SJCRH30 (cell line): Measurements from ENCODE around the gene CIRBP. TPM values are rescaled to one million over a fixed set of nuclear protein-coding genes. Genes with fewer than 3 reads are reported as not detected.

Source experiments
- DNase-seq, 2 experiments: peaks; one replicate each; pipeline ENCODE4 v3.0.0-alpha.2; 2015 to 2020
- H3K27ac ChIP-seq: fragments of 250-450 bp; sonication (Bioruptor Pico); 2 replicates; pipeline ENCODE4 v1.5.1; 2020; ENCODE audit warnings: mild to moderate bottlenecking, moderate library complexity
- H3K27me3 ChIP-seq: fragments of 250-450 bp; sonication (Bioruptor Pico); 2 replicates; pipeline ENCODE4 v1.5.1; 2020; ENCODE audit warnings: mild to moderate bottlenecking, moderate library complexity
- H3K36me3 ChIP-seq: fragments of 250-450 bp; sonication (Bioruptor Pico); 2 replicates; pipeline ENCODE4 v1.5.1; 2020; ENCODE audit warnings: mild to moderate bottlenecking, moderate library complexity
- H3K4me1 ChIP-seq: fragments of 250-450 bp; sonication (Bioruptor Pico); 2 replicates; pipeline ENCODE4 v1.5.1; 2020; ENCODE audit warnings: mild to moderate bottlenecking, moderate library complexity
- H3K4me3 ChIP-seq: fragments of 250-450 bp; sonication (Bioruptor Pico); 2 replicates; pipeline ENCODE4 v1.5.1; 2020; ENCODE audit warnings: mild to moderate bottlenecking, moderate library complexity
- H3K9me3 ChIP-seq: fragments of 250-450 bp; sonication (Bioruptor Pico); replicated peaks from 2 replicates; pipeline ENCODE4 v1.5.1; 2020; ENCODE audit warnings: mild to moderate bottlenecking, moderate library complexity
- total RNA-seq: library from RNA; depleted of rRNA; stranded (reverse); fragments of >200 nt; shearing (Covaris generic); gene quantifications from 2 replicates; pipeline ENCODE4 v1.2.3, GENCODE V29; 2014; rRNA removed

Gene CIRBP
- 159 and 181 TPM in 2 replicates for total RNA-seq

DNA sequence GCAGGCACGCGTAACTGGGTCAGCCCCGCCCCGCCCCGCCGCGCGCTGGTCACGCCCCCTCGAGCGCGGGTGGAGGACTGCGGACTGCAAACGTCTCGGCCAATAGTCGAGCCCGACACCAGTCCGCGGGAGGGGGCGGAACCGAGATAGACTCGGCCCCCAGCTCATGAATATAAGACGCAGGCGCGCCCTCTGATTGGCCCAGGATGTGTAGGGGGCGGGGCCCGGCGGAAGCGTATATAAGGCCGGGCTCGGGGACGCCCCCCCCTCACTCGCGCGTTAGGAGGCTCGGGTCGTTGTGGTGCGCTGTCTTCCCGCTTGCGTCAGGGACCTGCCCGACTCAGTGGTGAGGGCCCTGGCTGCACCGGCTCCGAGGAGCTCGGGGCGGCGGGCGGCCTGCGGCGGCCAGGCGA is at the start of gene CIRBP:
CIRBP (plus strand) TSS at position 268 of the 413 bp plus-strand sequence. CDS start 1,602 bp downstream, outside the sequence.
- Histone ChIP-seq H3K27ac (peak within 1 kb of the TSS; percentile 72), H3K4me1 (peaks cover 23% of the 10 kb centered on the region), H3K36me3 (peaks cover 26% of the 10 kb centered on the region), H3K27me3 (no peaks in the 10 kb centered on the region), H3K4me3 (peak within 1 kb of the TSS; percentile 66), H3K9me3 (no peaks in the 10 kb centered on the region)
- DNase-seq = peak; percentile 99

DNA sequence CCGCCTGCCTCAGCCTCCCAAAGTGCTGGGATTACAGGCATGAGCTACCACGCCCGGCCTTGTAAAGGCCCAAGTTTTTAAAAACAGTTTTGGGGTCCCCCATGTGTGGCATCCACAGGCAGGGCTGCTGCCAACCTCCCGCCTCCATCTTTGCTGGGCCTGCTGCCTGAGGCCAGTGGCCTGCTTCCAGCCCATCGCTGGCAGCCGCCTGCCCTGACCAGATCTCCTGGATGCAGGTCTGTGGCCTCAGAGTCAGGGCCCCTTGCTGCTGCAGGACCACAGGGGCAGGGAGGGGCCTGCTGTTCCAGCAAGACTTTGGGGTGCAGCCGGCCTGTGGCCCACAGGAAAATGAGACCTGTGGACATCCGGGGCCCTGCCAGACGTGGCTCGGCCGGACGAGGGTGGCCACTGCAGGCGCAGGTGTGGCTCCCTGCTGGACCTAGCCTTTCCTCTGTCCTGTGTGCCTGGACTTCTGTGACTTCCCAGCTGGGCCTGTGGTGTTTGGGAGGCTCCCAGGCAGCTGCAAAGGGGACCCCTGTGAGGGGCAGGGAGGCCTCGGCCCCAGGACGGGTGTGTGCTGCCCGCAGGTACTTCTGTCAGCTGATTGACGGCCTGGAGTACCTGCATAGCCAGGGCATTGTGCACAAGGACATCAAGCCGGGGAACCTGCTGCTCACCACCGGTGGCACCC is 49.2 kb upstream of the CIRBP start:
- no peaks in the 10 kb centered on the region for H3K27me3 ChIP-seq
- no peaks in the 10 kb centered on the region for H3K9me3 ChIP-seq
- no peak for DNase-seq
- peaks cover 5% of the 10 kb centered on the region; the same call in 1 of the 2 replicates for H3K4me1 ChIP-seq
- H3K4me3 ChIP-seq = no peak overlapping the region
- no peaks in the 10 kb centered on the region; the same call in 1 of the 2 replicates for H3K36me3 ChIP-seq
- no peak overlapping the region for H3K27ac ChIP-seq

DNA sequence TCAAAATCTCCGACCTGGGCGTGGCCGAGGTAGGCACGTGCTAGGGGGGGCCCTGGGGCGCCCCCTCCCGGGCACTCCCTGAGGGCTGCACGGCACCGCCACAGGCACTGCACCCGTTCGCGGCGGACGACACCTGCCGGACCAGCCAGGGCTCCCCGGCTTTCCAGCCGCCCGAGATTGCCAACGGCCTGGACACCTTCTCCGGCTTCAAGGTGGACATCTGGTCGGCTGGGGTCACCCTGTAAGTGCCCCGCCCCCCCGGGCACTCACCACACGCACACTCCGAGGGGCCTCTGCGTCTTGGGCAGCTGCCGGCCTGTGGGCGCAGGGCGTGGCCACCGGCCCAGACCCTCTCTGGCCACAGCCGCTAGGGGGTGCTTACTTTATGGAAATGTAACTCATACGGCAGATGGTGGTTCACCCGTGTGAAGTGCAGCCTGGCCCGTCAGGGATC is 48.6 kb upstream of the CIRBP start:
- Histone ChIP-seq H3K9me3 (no peaks in the 10 kb centered on the region), H3K27ac (no peak overlapping the region), H3K36me3 (no peaks in the 10 kb centered on the region; the same call in 1 of the 2 replicates), H3K4me3 (no peak overlapping the region), H3K4me1 (peaks cover 5% of the 10 kb centered on the region; the same call in 1 of the 2 replicates), H3K27me3 (no peaks in the 10 kb centered on the region)
- no peak for DNase-seq

DNA sequence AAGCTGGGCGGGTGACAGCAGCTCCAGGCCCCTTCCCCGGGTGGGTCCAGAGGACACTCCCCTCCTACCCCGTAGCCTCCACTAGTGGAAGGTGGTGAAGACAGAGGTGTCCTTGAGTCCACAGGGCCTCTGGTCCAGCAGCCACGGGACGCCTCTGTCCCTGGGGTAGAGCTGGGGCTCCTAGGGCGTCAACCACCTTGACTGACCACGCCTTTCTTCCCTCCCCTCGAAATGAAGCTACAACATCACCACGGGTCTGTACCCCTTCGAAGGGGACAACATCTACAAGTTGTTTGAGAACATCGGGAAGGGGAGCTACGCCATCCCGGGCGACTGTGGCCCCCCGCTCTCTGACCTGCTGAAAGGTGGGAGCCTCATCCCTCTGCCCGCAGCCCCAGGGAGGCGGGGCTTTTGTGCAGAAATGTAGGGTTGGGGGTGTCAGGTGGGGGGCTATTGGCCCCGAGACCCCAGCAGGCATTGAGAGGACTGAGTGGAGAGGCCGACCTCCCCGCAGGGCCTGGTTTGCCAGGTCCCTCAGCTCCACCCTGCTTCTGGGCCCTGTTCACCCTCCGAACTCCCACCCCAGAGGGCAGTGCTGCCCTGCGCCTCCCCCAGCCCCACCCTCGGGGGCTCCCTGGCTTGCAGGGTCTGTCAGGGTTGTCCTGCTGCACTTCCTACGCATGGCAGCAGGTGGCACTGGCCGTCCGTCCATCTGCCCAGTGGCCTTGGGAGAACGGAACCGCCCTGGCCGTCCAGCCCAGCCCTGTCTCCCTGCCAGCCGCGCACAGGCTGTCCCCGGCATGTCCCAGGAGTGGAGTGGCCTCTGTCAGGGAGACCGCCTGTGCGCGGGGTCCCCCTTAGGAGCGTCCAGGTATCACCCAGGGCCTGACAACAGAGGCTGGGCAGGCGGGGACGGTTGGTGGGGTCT is 47.9 kb upstream of the CIRBP start:
- peaks cover 5% of the 10 kb centered on the region; the same call in 1 of the 2 replicates for H3K4me1 ChIP-seq
- H3K27me3 ChIP-seq = no peaks in the 10 kb centered on the region
- no peak for DNase-seq
- H3K4me3 ChIP-seq = no peak overlapping the region
- no peak overlapping the region for H3K27ac ChIP-seq
- peaks cover 2% of the 10 kb centered on the region; the same call in 1 of the 2 replicates for H3K36me3 ChIP-seq
- no peaks in the 10 kb centered on the region for H3K9me3 ChIP-seq

DNA sequence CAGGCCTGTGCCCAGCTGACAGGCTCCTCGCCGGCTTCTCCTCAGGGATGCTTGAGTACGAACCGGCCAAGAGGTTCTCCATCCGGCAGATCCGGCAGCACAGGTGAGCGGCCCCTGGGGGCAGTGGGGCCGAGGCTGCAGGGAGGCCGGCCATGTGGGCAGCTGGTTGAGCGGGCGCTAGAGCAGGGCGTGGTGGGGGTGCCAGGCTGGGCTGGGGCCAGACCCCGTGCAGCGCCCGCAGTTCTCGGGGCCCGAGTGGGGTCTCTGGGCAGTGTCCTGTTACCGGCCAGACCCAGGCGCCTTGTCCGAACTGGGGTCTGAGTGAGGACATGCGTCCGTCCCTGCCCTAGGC is 47.3 kb upstream of the CIRBP start:
- peaks cover 8% of the 10 kb centered on the region for H3K36me3 ChIP-seq
- H3K4me3 ChIP-seq = no peak overlapping the region
- no peaks in the 10 kb centered on the region for H3K27me3 ChIP-seq
- peaks cover 3% of the 10 kb centered on the region; the same call in 1 of the 2 replicates for H3K4me1 ChIP-seq
- DNase-seq = no peak
- no peak overlapping the region for H3K27ac ChIP-seq
- no peaks in the 10 kb centered on the region for H3K9me3 ChIP-seq

DNA sequence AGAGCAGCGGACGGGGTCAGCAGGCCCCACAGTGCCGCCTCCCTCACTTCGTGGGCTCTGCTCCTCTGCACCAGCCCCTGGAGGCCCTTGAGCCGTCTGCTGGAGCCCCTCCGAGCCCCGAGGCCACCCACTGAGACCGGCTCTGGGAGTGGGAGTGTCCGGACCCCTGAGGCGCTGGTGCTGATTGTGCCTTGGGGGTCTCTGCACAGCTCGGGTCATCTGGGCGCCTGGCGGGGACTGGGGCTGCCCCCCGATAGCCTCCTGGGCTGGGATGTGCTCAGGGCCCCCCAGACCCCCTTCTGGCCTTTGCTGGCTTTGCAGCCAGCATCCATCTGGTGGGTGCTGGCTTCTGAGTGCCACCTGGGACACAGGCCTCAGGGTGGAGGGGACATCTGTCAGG is 46.7 kb upstream of the CIRBP start:
- H3K9me3 ChIP-seq = no peaks in the 10 kb centered on the region
- peaks cover 13% of the 10 kb centered on the region for H3K36me3 ChIP-seq
- no peaks in the 10 kb centered on the region for H3K27me3 ChIP-seq
- no peak for DNase-seq
- no peak overlapping the region for H3K27ac ChIP-seq
- no peak overlapping the region for H3K4me3 ChIP-seq
- H3K4me1 ChIP-seq = no peaks in the 10 kb centered on the region; the same call in 1 of the 2 replicates

DNA sequence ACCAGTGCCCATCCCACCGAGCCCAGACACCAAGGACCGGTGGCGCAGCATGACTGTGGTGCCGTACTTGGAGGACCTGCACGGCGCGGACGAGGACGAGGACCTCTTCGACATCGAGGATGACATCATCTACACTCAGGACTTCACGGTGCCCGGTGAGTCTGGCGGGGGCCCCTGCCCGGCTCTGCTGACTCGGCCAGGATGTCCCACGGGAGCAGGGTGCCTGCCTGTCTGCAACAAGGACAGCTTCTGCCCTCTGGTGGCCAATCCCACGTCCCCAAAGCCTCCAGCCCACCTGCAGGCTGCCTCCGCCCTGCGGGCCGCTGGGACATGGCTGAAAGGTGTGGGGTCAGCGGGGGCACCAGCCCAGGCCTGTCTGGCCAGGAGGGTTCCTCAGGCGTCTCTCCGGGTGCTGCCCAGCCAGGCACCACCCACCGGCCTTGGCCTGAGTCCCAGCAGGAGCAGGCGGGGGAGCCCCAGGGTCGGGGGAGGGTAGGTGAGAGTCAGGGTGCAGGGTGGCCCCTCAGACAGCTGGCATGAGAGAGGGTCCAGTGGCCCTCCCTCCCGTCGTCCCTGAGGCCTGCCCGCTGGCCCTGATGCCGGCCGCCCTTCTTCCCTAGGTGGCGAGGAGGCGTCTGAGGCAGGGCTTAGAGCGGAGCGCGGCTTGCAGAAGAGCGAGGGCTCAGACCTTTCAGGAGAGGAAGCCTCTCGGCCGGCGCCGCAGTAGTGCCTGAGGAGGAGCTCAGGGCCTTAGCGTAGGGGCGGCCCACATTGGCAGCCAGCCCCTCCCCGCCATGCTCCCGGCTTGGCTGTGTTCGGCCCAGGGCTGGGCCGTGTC is 45.9 kb upstream of the CIRBP start:
- Histone ChIP-seq H3K27ac (no peak overlapping the region), H3K9me3 (no peaks in the 10 kb centered on the region), H3K4me3 (no peak overlapping the region), H3K27me3 (no peaks in the 10 kb centered on the region), H3K4me1 (no peaks in the 10 kb centered on the region), H3K36me3 (peaks cover 20% of the 10 kb centered on the region)
- DNase-seq = peak; percentile 55 to 67

DNA sequence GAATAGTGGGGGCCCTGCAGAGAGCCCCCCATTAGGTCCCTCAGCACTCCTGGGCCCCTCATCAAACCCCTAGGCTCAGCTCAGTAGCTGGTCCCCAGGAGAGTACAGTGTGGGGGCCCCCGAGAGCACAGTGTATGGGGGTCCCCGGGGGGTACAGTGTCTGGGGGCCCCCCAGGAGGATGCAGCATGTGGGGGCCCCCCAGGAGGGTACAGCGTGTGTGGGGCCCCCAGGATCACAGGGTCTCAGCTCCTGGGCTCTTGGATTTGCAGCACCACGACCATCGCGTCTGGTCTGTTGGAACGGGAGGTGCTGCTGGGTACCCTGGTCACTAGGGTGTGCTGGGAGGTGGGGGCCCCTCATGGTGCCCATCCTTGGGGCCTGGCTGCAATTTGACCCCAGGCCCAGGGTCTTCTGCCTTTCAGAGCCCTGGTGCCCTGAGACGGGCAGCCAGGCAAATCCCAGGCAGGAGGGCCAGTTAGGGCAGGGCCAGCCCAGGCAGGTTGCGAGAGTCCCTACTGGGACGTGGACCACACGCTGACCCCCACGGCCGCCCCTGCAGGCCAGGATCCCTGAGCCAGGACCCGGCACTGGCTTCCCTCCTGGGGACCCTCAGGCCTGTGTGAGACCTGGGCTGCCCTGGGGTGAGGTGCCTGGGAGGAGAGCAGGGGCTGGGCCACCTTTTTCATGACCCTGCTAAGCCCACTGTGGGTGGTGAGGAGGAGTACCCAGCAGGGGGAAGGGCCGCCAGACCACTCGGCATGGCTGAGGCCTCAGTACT is 44.9 kb upstream of the CIRBP start:
- Histone ChIP-seq H3K4me1 (no peaks in the 10 kb centered on the region), H3K27me3 (no peaks in the 10 kb centered on the region), H3K36me3 (peaks cover 20% of the 10 kb centered on the region), H3K4me3 (no peak overlapping the region), H3K27ac (no peak overlapping the region), H3K9me3 (no peaks in the 10 kb centered on the region)
- no peak for DNase-seq

DNA sequence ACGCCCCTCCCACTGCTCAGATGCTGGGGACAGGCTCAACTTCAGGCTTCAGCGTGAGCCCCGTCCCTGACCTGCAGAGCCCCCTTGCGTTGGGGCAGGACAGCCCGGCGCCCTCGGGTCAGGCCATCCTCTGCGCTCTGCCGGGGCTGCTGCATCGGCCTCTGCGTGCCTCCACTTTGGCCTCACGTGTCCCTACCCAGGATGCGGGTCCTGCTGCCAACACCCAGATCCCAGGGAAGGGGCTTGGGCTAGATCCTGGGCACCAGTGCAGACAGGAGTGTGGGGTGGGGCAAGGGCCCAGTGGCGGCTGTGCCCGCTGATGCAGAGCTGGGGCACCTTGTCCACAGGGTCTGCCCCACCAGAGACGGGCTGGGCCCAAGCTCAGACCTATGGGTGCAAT is 44.3 kb upstream of the CIRBP start:
- Histone ChIP-seq H3K27ac (no peak overlapping the region), H3K9me3 (no peaks in the 10 kb centered on the region), H3K27me3 (no peaks in the 10 kb centered on the region), H3K4me3 (no peak overlapping the region), H3K4me1 (no peaks in the 10 kb centered on the region), H3K36me3 (peaks cover 20% of the 10 kb centered on the region)
- no peak for DNase-seq

DNA sequence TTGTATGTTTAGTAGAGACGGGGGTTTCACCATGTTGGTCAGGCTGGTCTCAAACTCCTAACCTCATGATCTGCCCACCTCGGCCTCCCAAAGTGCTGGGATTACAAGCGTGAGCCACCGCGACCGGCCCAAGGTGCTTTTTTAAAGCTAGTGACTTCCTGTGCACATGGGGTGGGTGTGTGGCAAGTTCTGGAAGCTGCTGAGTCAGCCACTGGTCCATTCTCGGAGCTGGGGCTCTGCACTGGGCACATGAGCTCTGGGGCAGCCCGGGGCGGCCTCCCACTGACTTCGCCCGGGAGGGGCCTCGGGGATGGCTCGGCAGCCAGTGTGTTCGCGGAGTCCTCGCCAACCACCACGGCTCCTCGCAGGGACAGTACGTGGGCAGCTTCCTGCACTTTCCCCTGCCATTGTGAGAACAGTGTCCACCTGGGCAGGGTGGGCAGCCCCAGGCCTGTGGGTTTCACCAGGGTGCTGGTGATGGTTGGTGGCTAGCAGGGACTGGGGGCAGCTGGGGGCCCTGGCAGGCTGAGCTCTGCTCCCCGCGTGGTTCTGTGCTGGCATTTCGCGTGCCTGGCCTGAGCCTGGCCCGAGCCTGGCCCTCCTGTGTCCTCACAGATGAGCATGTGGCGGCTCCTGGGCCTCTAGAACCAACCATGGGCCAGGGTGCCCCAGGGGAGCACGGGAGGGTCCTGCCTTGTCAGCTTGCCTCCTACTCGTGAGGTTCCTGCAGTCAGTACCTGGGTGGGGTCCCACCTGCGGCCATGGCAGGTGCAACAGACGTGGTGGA is 43.5 kb upstream of the CIRBP start:
- H3K4me1 ChIP-seq = no peaks in the 10 kb centered on the region
- no peaks in the 10 kb centered on the region for H3K27me3 ChIP-seq
- no peak for DNase-seq
- peaks cover 20% of the 10 kb centered on the region for H3K36me3 ChIP-seq
- no peak overlapping the region for H3K4me3 ChIP-seq
- no peaks in the 10 kb centered on the region for H3K9me3 ChIP-seq
- H3K27ac ChIP-seq = no peak overlapping the region

DNA sequence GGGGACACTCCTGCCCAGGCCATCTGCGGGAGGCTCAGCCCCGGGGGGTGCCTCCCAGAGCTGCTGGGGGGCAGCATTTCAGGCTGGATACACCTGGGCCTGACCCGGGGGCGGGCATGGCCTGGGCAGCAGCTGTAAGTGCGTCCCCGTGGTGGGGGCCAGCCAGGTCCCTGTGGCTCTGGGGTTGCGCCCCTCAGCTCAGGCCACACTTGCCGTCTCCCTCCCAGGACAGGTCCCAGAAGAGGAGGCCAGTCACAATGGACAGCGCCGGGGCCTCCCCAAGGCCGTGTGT is 43.0 kb upstream of the CIRBP start:
- Histone ChIP-seq H3K27me3 (no peaks in the 10 kb centered on the region), H3K4me1 (no peaks in the 10 kb centered on the region), H3K4me3 (no peak overlapping the region), H3K27ac (no peak overlapping the region), H3K9me3 (no peaks in the 10 kb centered on the region), H3K36me3 (peaks cover 20% of the 10 kb centered on the region)
- no peak for DNase-seq

DNA sequence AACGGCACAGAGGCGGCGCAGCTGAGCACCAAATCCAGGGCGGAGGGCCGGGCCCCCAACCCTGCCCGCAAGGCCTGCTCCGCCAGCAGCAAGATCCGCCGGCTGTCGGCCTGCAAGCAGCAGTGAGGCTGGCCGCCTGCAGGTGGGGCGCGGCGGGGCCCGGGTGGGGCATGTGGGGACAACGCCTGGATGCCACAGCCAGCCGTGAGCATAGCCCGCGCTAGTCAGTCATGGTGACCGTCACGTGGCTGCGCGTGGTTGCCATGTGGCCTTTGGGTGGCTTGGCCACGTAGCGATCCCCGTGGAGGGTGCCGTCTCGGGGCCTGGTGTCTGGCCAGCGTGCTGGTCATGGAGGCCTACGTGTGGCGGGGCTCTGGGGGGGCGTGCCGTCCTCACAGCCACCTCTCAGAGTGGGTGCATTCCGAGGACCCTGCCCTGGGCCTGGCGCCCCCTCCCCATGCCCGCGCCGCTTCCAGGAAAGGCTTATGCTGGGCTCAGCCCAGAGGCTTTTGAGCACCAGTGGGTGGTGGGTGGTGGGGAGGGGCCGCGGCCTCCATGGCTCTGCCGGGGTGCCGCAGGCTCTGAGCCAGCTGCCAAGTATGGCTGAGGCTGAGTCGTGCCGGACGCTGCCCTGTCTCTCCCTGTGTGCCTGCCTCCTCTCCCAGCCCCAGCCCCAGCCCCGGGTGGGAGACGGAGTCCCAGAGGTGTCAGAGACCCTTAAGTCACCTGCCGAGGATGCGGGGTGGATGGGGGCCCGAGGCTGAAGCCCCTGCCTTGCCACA is 42.4 kb upstream of the CIRBP start:
- DNase-seq = no peak
- Histone ChIP-seq H3K27ac (no peak overlapping the region), H3K4me3 (no peak overlapping the region), H3K27me3 (no peaks in the 10 kb centered on the region), H3K36me3 (peaks cover 20% of the 10 kb centered on the region), H3K9me3 (no peaks in the 10 kb centered on the region), H3K4me1 (no peaks in the 10 kb centered on the region)
